GM15510 (cell line): ENCODE data around the gene EIF4B.

Experiments used
- POLR2A ChIP-seq: IDR thresholded peaks from 3 replicates; pipeline ENCODE4 v1.6.1; 2011; ENCODE audit warnings: borderline replicate concordance; ENCODE audit not compliant: insufficient read length; ENCODE audit errors: extremely low read depth

Gene EIF4B

DNA sequence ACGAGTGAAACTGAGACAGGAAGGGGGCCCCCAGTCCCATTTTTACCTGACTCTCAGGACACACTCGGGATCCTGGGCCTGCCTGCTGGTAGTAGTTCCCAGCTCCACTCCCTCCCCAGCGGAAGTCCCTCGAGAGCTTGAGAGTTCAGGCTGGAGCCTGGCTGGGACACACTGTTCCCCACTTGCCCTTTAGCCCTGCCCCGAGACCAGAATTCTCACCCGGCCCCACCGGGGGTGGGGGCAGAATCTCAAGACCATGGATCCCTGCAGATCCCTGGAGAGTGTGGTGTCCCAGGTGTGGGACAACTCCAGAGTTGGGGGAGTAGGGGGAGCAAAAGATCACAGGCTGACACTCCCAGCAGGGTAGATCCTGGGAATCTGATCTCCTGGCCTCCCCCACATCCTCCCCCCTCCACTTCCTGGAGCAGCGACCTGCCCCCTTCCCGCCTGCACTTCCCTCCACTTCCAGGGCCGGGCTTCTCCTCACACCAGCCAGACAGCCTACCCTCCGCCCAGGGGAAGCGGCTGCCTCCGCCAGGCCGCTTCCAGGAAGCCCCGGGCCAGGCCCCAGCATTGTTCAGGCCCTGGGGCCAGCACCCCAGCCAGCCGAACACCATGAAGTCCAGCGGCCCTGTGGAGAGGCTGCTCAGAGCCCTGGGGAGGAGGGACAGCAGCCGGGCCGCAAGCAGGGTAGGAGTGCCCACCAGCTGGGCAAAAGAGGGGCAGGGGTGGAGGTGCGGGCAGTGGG is 43.5 kb downstream of the EIF4B start, which contains the start of gene TNS2:
Gene TNS2 (plus strand): TSS at position 495 of the 748 bp plus-strand sequence. CDS start 121 bp downstream, at position 616.
- no peak for TF ChIP-seq POLR2A

DNA sequence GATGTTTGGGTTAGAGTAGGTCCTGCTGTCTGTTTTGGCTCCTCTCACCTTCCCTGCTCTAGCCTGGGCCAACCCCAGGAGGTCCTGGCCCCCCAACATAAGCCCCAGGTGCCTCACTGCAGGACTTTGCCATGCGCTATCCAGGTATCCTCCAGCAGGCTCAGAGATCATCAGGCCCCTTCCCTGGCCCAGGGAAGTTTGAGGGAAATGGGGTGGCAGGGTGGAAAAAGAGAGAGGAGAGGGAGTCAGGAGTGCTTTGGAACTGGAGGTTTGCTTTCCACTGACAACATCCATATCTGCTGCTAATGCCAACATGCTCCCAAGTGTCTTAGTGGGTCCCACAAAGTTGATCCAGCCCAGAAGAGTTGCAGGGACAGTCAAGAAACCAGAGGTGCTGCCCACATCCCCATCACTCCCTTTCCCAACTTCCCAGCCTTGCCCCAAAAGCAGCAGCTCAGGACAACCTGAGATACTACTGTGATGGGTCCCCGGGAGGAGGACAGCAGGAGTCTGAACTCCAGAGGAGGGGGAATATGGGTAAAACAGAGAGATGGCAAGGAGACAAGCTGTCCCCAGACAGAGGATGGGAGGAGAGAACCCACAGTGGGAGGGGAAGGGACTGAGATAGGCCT is 44.3 kb downstream of the EIF4B start:
- no peak for TF ChIP-seq POLR2A

DNA sequence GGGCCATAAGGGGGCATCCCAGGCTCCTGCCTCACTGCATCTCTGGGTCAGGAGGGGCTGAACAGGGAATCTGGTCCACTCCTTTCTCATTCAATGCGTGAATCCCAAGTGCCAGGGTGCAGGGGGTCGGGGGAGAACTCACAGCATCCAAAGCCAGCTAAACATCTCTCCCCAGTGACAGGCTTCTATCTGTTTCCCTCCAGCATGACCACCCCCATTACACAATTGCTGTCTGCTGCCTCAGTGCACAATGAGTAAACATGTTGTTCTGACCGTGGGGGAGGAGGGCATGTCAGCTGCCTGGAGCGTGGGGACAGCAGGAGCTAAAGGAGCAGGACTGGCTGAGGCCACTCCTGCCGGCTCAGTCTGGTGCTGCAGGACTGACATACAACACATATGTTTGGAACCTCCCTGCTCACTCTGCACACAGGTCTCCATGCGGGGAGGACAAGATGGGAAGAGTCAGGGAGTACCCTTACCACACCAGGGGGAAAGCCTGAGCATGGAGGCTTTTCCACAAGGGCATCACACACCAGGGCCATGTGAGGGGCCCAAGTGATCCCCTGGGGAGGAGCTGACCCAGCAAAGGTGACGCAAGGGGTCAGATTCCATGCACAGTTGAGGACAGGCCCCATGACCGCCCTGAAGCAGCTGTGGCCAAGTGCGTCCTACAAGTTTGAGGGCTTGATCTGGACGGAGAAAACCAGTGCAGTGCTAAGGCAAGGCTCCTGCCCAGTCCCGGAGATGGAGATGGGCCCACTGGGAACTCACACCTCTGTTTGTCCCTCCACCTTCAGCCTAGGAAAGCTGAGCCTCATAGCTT is 45.0 kb downstream of the EIF4B start:
- TF ChIP-seq POLR2A = no peak

DNA sequence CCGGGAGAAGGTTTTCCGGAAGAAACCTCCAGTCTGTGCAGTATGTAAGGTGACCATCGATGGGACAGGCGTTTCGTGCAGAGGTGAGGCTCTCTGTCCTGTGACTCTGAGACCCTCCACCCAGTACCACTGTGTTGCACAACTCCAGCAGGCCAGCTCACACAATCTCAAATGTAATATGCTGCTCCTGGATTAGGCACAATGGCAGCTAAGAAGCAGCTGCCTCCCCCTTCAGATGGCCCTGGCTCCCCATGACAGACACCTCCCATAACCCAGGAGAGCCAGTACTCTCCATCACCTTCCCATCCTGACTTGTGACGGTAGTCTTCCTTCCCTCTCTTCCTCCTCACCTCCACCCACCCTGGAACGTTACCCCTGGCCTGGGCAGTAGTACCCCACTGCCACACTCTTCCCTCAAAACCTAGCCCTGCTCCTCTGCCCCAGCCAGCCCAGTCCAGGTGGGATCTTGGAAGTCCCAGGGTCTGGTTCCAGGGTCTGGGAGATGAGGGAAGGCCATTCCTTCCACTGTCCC is 45.7 kb downstream of the EIF4B start:
- no peak for TF ChIP-seq POLR2A

DNA sequence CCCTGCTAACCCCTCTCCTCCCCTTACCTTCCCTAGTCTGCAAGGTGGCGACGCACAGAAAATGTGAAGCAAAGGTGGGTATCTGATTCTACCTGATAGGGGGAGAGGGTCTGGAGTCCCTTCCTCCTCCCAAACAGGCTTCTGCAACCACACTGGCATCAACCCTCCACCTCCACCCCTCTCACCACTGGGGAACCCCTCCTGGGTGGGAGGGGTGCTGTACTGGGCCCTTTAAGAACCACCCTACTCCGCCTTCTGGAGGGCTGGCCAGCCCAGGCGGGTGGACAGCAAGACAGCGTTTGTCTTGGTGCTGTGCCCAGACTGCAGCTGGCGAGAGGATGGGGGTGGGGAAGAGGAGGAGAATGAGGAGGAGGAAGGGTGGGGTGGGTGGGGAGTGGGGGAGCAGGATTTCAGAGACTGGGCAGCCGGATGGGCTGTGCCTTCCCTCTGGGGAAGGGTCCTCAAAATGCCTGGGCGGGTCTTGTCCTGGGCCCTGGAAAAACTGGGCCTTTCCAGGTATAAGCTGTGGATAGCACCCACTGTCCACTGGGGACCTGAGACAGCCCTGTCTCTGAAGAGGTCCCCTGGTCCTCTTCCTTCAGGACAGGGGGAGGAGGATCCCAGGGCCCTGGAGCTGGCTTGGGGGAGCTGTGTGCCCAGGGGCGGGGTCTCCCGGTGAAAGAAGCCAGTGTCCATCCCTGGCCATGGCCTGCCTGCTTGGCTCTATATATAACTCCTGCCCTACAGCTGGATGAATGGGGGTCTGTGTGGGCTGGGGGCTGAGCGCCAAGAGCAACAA is 46.4 kb downstream of the EIF4B start:
- no peak for TF ChIP-seq POLR2A

DNA sequence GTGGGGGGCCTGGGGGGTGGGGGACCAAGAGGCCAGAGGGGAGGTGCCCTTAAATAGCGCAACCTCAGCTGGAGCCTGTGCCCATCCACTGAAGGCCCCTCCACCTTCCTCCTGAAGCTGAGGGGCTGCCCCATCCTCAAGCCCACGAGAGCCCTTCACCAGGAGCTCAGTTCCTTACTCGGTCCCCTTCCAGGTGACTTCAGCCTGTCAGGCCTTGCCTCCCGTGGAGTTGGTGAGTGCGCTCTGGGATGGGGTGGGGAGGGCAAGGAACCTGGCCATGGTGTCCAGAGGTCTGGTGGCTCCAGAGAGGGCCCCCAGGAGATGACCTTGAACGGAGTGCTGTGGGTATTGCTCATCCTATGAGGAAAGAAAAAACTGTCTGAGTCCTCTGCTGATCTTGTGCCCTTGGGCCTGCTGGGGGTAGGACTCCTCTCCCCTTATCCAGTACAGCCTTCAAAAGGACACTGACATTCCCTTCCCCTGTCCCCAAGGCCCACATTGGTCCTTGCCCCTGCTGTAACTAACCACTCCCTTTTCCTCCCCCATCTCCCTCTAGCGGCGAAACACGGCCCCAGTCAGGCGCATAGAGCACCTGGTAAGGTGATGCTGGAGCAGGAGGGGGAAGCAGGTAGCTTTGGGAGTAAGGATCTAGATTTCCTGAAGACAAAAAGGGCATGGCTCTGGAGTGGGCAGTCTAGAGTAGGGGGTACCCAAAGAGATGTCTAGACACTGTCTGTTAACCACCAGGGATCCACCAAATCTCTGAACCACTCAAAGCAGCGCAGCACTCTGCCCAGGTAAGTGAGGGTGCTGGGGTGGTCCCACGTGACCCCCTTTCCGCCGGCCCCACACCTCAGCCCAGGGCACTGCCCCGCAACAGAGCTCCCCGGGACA is 47.2 kb downstream of the EIF4B start:
- TF ChIP-seq POLR2A = no peak

DNA sequence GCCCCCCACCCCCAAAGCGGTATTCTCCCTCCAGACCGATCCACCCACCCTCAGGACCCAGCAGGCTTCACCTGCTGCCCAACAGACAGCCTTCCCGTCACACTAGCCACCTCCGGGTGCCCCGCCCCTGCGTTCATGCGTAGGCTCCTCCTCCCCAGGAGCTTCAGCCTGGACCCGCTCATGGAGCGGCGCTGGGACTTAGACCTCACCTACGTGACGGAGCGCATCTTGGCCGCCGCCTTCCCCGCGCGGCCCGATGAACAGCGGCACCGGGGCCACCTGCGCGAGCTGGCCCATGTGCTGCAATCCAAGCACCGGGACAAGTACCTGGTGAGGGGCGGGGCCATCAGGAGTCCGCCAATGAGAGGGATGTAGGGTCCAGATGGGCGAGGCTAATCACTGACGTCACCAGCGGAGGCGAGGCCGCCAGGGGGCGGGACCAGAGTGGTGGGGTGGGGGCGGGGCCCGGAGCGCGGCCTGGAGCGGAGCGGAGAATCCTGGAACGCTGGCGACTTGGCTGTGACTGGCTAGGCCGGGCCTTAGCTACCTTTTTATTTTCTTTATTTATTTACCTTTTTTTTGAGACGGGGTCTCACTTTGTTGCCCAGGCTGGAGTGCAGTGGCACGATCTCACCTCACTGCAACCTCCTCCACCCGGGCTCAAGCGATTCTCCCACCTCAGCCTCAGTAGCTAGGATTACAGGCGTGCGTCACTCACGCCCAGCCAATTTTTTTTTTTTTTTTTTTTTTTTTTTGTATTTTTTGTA is 48.0 kb downstream of the EIF4B start:
- TF ChIP-seq POLR2A = peak; percentile 44

DNA sequence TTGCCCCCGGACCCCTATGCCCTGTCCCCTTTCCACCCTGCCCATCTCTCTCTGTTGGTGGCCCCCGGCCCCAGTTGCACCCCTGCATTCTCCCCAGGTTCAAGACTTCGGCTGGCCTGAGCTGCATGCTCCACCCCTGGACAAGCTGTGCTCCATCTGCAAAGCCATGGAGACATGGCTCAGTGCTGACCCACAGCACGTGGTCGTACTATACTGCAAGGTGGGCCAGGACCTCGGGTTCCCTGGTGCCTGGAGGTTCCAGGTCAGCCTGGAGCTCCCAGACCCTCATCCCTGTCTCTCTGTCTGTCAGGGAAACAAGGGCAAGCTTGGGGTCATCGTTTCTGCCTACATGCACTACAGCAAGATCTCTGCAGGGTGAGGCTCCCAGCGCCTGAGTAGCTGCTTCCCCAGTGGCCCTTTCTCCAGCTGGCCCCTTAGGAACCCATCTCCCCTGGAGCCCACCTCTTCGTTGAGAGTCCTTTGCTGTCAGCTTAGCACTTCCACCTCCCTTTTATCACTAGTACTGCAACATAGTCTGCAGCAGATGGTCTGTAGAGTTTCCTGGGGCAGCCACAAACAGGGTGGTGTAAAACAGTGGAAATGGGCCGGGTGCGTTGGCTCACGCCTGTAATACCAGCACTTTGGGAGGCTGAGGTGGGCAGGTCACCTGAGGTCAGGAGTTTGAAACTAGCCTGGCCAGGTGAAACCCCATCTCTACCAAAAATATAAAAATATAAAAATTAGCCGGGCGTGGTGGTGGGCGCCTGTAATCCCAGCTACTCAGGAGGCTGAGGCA is 49.4 kb downstream of the EIF4B start:
- TF ChIP-seq POLR2A = no peak

DNA sequence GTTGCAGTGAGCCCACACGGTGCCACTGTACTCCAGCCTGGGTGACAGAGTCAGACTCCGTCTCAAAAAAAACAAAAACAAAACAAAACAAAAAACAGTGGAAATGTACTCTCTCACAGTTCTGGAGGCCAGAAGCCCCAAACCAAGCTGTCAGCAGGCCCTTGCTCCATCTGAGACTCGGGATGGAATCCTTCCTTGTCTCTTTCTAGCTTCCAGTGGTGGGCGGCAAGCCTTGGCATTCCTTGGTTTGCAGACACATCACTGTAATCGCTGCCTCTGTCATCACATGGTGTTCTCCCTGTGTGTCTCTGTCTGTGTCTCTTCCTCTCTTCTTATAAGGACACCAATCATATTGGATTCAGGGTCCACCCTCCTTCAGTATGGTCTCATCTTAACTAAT is 50.0 kb downstream of the EIF4B start:
- no peak for TF ChIP-seq POLR2A

DNA sequence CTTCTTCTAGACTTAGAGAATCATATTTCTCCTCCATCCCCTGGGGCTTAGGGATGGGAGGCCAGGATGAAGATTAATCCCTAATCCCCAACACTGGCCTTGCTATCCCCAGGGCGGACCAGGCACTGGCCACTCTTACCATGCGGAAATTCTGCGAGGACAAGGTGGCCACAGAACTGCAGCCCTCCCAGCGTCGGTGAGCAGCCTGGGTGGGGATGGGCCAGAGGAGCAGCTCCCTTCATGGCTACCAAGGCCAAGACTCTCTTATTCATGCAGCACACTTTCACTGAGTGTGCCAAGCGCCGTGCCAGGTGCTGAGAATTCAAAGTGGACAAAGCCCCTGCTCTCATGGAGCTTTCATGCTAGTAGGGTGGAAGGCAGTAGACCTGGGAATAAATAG is 50.6 kb downstream of the EIF4B start:
- no peak for TF ChIP-seq POLR2A

DNA sequence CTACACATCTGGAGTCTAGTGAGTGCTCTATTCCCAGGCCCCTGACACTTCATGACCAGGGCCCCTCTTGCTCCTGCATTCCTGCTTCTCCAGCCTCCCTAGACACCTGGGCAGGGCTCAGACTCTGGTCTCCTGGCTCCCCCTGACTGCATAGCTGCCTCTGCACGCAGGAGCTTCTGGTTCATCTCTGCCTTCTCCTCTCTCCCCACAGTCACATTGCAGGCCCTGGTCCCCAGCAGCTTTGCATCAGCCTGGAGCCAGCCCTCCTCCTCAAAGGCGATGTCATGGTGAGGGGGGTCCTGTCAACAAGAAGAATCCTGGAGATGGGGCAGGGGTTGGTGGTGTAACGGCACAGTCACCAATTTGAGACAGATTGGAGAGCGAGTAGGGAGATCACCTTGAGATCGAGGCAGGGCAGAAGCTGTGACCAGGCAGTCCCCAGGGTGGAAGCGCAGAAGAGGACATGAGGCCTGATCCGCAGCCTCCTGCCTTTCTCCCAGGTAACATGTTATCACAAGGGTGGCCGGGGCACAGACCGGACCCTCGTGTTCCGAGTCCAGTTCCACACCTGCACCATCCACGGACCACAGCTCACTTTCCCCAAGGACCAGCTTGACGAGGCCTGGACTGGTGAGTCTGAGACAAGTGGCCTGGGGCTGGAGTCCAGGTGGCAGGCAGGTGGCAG is 51.7 kb downstream of the EIF4B start:
- TF ChIP-seq POLR2A = no peak

DNA sequence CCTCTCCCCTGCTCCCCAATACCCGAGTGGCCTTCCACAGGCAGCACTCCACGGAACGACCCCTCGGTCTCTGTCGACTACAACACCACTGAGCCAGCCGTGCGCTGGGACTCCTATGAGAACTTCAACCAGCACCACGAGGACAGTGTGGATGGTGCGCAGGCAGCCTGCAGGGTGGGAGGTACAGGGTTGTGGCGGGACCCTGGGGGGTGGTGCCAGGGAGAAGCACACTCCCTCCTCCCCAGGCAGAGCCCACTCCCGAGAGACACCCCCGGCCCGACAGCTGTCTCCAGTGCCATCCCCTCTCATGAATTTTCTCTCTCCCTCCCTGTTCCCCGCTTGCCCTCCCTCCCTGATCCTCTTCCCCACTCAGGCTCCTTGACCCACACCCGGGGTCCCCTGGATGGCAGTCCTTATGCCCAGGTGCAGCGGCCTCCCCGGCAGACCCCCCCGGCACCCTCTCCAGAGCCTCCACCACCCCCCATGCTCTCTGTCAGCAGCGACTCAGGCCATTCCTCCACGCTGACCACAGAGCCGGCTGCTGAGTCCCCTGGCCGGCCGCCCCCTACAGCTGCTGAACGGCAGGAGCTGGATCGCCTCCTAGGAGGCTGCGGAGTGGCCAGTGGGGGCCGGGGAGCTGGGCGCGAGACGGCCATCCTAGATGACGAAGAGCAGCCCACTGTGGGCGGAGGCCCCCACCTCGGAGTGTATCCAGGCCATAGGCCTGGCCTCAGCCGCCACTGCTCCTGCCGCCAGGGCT is 52.6 kb downstream of the EIF4B start:
- no peak for TF ChIP-seq POLR2A
